WTC11 (cell line): ENCODE measurements around the gene MLYCD. TPM values are rescaled to one million over a fixed set of nuclear protein-coding genes. Genes with fewer than 3 reads are reported as not detected.

Experiments
- ATAC-seq: fragments of 200-7000 bp; cut with Tn5 transposase; 2 replicates; pipeline ENCODE4 v1.10.0; 2021; ENCODE audit warnings: mild to moderate bottlenecking, moderate library complexity
- CTCF ChIA-PET: fragments of 300-600 bp; sonication (Branson Sonifier 250); formaldehyde crosslinking; loops from one replicate; lab custom pipeline; 2021; ENCODE audit warnings: antibody characterized with exemption; lab: Charles Lee
- POLR2A ChIA-PET: fragments of 350-600 bp; sonication (Branson Sonifier 250); formaldehyde crosslinking; loops from one replicate; lab custom pipeline; 2021; ENCODE audit warnings: antibody characterized with exemption; lab: Charles Lee
- DNase-seq: peaks from one replicate; pipeline ENCODE4 v3.0.0; 2021; ENCODE audit warnings: low spot score
- H3K27ac Mint-ChIP-seq: 2 replicates; pipeline ENCODE4 v1.8.0; 2021; ENCODE audit warnings: mixed read lengths
- H3K27me3 Mint-ChIP-seq: 2 replicates; pipeline ENCODE4 v1.8.0; 2021; ENCODE audit warnings: low read depth, mild to moderate bottlenecking, moderate library complexity, mixed read lengths
- H3K36me3 Mint-ChIP-seq: 2 replicates; pipeline ENCODE4 v1.8.0; 2021; ENCODE audit warnings: mixed read lengths
- H3K4me1 Mint-ChIP-seq: 2 replicates; pipeline ENCODE4 v1.8.0; 2022; ENCODE audit warnings: mixed read lengths
- H3K4me3 Mint-ChIP-seq: 2 replicates; pipeline ENCODE4 v1.8.0; 2021; ENCODE audit warnings: mild to moderate bottlenecking, moderate library complexity, mixed read lengths
- H3K9me3 Mint-ChIP-seq: 2 replicates; pipeline ENCODE4 v1.8.0; 2021; ENCODE audit warnings: mixed read lengths
- AFF4 ChIP-seq: sonication (generic); formaldehyde crosslinking; IDR thresholded peaks from 2 replicates; pipeline ENCODE4 v1.8.1; 2023; ENCODE audit warnings: mild to moderate bottlenecking, missing genetic modification reagents, borderline replicate concordance
- ATF6 ChIP-seq: sonication (generic); formaldehyde crosslinking; IDR thresholded peaks from 2 replicates; pipeline ENCODE4 v1.8.1; 2023; ENCODE audit warnings: mild to moderate bottlenecking, missing genetic modification reagents
- CREM ChIP-seq: sonication (generic); formaldehyde crosslinking; IDR thresholded peaks from 2 replicates; pipeline ENCODE4 v1.8.1; 2022; ENCODE audit warnings: mild to moderate bottlenecking, missing genetic modification reagents, moderate library complexity
- ERG ChIP-seq: fragments of 250-450 bp; sonication (Bioruptor Pico); IDR thresholded peaks from 2 replicates; pipeline ENCODE4 v1.8.0; 2021; ENCODE audit warnings: mild to moderate bottlenecking
- FOXJ3 ChIP-seq: sonication (generic); formaldehyde crosslinking; IDR thresholded peaks from 2 replicates; pipeline ENCODE4 v1.9.0; 2021; ENCODE audit warnings: missing genetic modification reagents, mild to moderate bottlenecking, borderline replicate concordance
- FOXK1 ChIP-seq: sonication (generic); formaldehyde crosslinking; IDR thresholded peaks from 2 replicates; pipeline ENCODE4 v1.8.0; 2022; ENCODE audit warnings: mild to moderate bottlenecking, moderate library complexity, missing genetic modification reagents
- HMGA2 ChIP-seq: fragments of 250-450 bp; sonication (Bioruptor Pico); IDR thresholded peaks from 2 replicates; pipeline ENCODE4 v1.4.0; 2021; ENCODE audit warnings: mild to moderate bottlenecking, moderate library complexity
- IRF1 ChIP-seq: sonication (generic); formaldehyde crosslinking; IDR thresholded peaks from 2 replicates; pipeline ENCODE4 v1.8.0; 2023; ENCODE audit warnings: missing genetic modification reagents
- MXD4 ChIP-seq: fragments of 250-450 bp; sonication (Bioruptor Pico); IDR thresholded peaks from 2 replicates; pipeline ENCODE4 v1.8.0; 2021; ENCODE audit warnings: mild to moderate bottlenecking, moderate library complexity, borderline replicate concordance
- NFYB ChIP-seq: sonication (generic); formaldehyde crosslinking; conservative IDR thresholded peaks from 2 replicates; pipeline ENCODE4 v1.8.0; 2022; ENCODE audit warnings: low read depth, missing genetic modification reagents
- NR2C2 ChIP-seq: sonication (generic); formaldehyde crosslinking; IDR thresholded peaks from 2 replicates; pipeline ENCODE4 v1.8.0; 2022; ENCODE audit warnings: mild to moderate bottlenecking, missing genetic modification reagents
- PRRX2 ChIP-seq: fragments of 250-450 bp; sonication (Bioruptor Pico); IDR thresholded peaks from 2 replicates; pipeline ENCODE4 v1.8.0; 2021; ENCODE audit warnings: mild to moderate bottlenecking
- SOX15 ChIP-seq: fragments of 250-450 bp; sonication (Bioruptor Pico); IDR thresholded peaks from 2 replicates; pipeline ENCODE4 v1.9.0; 2021; ENCODE audit warnings: mild to moderate bottlenecking
- TEAD1 ChIP-seq: sonication (generic); formaldehyde crosslinking; IDR thresholded peaks from 2 replicates; pipeline ENCODE4 v1.8.0; 2022; ENCODE audit warnings: mild to moderate bottlenecking, missing genetic modification reagents
- ZNF121 ChIP-seq: sonication (generic); formaldehyde crosslinking; IDR thresholded peaks from 2 replicates; pipeline ENCODE4 v1.8.0; 2023; ENCODE audit warnings: missing genetic modification reagents
- ZNF138 ChIP-seq: sonication (generic); formaldehyde crosslinking; conservative IDR thresholded peaks from 2 replicates; pipeline ENCODE4 v1.8.1; 2022; ENCODE audit warnings: mild to moderate bottlenecking, moderate library complexity, missing genetic modification reagents
- ZNF219 ChIP-seq: sonication (generic); formaldehyde crosslinking; IDR thresholded peaks from 2 replicates; pipeline ENCODE4 v1.8.0; 2023; ENCODE audit warnings: missing genetic modification reagents, mild to moderate bottlenecking, borderline replicate concordance
- ZNF232 ChIP-seq: sonication (generic); formaldehyde crosslinking; IDR thresholded peaks from 2 replicates; pipeline ENCODE4 v1.8.0; 2022; ENCODE audit warnings: mild to moderate bottlenecking, missing genetic modification reagents
- ZNF263 ChIP-seq: sonication (generic); formaldehyde crosslinking; IDR thresholded peaks from 2 replicates; pipeline ENCODE4 v1.8.1; 2022; ENCODE audit warnings: low read depth, mild to moderate bottlenecking, moderate library complexity, missing genetic modification reagents
- ZNF317 ChIP-seq: sonication (generic); formaldehyde crosslinking; IDR thresholded peaks from 2 replicates; pipeline ENCODE4 v1.8.1; 2023; ENCODE audit warnings: low read depth, mild to moderate bottlenecking, moderate library complexity, missing genetic modification reagents, borderline replicate concordance
- total RNA-seq: library from RNA; stranded (reverse); gene quantifications from 3 replicates; pipeline ENCODE4 v1.2.3, GENCODE V29; 2021

Gene MLYCD
- total RNA-seq, 1 experiment from 2014 or later, result 6.3 TPM

GRCh38 chr16:83907631-83908250 lies 8.8 kb downstream of the MLYCD start:
- CTCF ChIA-PET, result no interaction called here
- H3K27me3 Mint-ChIP-seq, result no peaks in the 10 kb centered on the region; the same call in 1 of the 2 replicates

More at GRCh38 chr16:83907631-83908250, 8.8 kb downstream of the MLYCD start:
- no peak overlapping the region for H3K27ac Mint-ChIP-seq
- DNase-seq (no peak), ATAC-seq (no peak)
- H3K4me1 Mint-ChIP-seq, result peaks cover 24% of the 10 kb centered on the region
- POLR2A ChIA-PET, result no interaction called here
- peaks cover 38% of the 10 kb centered on the region for H3K36me3 Mint-ChIP-seq
- H3K9me3 Mint-ChIP-seq, result no peaks in the 10 kb centered on the region
- TF ChIP-seq IRF1 (CRISPR knock-in tag) (no peak), FOXK1 (CRISPR knock-in tag) (no peak), AFF4 (CRISPR knock-in tag) (no peak), ZNF263 (CRISPR knock-in tag) (no peak), ZNF232 (CRISPR knock-in tag) (no peak), ZNF121 (CRISPR knock-in tag) (no peak), PRRX2 (CRISPR knock-in tag) (no peak), MXD4 (CRISPR knock-in tag) (no peak), ZNF219 (CRISPR knock-in tag) (no peak), FOXJ3 (CRISPR knock-in tag) (no peak), NFYB (CRISPR knock-in tag) (no peak), NR2C2 (CRISPR knock-in tag) (no peak), HMGA2 (CRISPR knock-in tag) (no peak), SOX15 (CRISPR knock-in tag) (no peak), CREM (CRISPR knock-in tag) (no peak), ERG (CRISPR knock-in tag) (no peak), TEAD1 (CRISPR knock-in tag) (no peak), ZNF317 (CRISPR knock-in tag) (no peak), ATF6 (no peak), ZNF138 (no peak)
- no peak overlapping the region for H3K4me3 Mint-ChIP-seq
